SKM-1 treated with dmso at 0.1 percent for 144 hours (cell line): ENCODE measurements around the gene ITIH5.

Experiments used
- DNase-seq: peaks from one replicate; lab custom pipeline; 2025; ENCODE audit not compliant: unreplicated experiment; lab: John Stamatoyannopoulos, UW

Gene ITIH5

DNA sequence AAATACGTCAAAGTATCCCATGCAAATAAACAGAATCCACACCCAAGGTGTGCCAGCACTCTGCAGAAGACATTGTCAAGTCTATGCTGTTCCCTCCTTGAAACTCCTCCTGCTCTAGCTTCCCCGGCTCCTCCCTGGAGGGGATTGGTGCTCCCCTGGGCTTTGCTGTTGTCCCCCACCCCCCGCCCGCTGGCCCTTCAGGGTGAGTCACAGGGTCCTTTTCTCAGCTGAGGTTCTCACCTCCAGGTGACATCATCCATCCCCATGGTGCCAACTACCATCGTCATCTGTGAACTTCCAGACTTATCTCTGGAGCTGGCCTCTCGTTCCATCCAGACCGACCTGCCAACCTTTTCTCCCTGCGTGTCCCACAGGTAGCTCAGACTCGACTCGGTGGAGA, 77.0 kb downstream of the ITIH5 start:
- DNase-seq = no peak

GRCh38 chr10:7587865-7588188, 78.9 kb downstream of the ITIH5 start:
- no peak for DNase-seq

- DNase-seq = no peak
Observed at GRCh38 chr10:7587168-7587864, 79.5 kb downstream of the ITIH5 start.

DNA sequence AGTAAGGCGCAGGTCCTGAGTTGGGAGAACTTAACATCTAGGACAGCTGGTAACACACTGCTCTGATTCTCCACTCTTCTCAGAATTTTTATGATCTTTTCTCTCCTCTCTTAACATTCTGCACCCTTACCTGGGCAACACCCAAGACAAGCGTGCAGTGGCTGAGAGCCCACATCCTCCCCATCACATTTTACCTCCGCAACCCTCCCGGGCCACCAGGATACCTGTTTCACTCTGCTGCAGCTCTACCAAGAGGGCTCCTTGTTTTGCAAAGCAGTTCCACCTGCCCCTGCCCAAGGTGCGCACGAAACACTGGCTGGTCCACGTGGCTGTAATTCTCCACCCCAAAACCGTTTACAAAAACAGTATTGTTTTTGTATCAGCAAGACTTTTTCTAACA, 81.5 kb downstream of the ITIH5 start:
- DNase-seq = no peak

- no peak for DNase-seq
Observed at GRCh38 chr10:7583626-7584025, 83.1 kb downstream of the ITIH5 start.

GRCh38 chr10:7580520-7580919, 86.2 kb downstream of the ITIH5 start:
- no peak for DNase-seq

DNA sequence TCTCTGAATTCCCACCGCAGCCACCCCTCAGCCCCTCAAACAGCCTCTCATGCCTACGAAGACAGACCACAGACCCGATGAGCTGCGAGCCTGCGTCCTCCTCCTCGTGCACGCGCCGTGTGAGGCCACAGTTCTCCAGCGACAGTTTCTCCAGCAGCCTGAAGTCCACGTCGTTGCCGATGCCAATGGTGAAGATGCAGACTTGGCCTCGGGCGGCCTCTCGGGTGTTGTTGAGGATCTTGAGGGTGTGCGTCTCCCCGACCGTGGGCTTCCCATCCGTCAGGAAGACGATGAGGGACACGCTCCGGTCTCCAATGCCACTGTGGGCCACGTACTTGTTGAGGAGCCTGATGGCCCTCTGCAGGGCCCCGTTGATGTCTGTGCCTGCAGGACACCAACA, 87.1 kb downstream of the ITIH5 start:
- DNase-seq = no peak

DNA sequence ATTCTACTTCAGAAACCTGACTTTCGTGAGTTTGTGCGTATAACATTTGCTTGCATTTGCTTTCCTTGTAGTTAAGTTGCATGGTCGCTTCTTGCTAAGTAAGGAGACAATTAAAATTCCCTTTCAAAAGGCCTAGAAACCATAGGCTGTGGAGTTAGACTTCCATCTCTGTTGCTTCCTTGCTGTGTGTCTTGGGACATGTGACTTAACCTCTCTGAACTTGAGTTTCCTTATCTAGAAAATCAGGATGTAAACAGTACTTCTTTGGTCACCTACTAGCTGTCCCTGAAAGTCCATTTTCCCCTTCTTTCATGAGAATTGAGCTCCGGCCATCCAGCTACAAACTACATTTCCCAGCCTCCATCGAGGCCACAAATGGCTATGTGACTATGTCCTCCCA, 89.2 kb downstream of the ITIH5 start:
- no peak for DNase-seq

DNA sequence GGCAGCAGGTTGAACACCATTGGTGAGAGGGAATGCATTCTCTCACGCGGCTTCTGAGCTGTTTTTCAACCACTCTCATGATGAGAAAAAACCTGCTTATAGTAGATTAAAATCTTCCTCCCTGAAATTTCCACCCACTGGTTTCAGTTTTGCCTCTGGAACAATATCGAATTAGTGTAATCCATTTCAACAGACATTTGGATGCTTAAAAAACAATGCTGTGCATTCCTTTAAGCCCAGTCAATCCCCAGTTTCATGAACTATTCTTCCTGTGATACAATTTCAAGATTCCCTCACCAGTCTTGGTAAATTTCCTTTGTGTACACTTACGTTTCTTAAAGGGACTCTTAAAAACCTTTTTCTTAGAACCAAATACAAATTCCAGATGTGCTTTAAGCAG, 89.6 kb downstream of the ITIH5 start:
- DNase-seq = no peak

DNA sequence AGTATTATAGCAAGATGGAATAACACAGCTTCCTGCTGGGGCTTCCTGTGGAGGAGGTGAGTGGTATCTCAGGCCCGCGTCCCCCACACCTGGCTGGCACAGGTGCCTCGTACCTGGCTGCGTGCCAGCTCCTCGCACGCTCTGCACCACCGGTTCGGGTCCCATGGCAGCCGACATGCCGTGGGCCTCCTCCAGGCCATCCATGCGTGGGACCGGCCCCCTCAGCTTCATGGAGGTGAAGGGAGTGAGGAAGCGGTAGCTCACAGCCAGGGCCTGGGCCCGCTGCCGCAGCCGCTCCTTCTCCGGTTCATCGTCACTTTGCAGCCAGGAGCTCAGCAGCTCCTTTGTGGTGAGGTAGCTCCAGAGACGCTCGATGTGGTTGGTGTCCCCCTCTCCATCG, 90.4 kb downstream of the ITIH5 start:
- no peak for DNase-seq

- DNase-seq = peak; percentile 1
Observed at GRCh38 chr10:7572391-7572790, 94.4 kb downstream of the ITIH5 start.

GRCh38 chr10:7571981-7572380, 94.8 kb downstream of the ITIH5 start:
- no peak for DNase-seq

DNA sequence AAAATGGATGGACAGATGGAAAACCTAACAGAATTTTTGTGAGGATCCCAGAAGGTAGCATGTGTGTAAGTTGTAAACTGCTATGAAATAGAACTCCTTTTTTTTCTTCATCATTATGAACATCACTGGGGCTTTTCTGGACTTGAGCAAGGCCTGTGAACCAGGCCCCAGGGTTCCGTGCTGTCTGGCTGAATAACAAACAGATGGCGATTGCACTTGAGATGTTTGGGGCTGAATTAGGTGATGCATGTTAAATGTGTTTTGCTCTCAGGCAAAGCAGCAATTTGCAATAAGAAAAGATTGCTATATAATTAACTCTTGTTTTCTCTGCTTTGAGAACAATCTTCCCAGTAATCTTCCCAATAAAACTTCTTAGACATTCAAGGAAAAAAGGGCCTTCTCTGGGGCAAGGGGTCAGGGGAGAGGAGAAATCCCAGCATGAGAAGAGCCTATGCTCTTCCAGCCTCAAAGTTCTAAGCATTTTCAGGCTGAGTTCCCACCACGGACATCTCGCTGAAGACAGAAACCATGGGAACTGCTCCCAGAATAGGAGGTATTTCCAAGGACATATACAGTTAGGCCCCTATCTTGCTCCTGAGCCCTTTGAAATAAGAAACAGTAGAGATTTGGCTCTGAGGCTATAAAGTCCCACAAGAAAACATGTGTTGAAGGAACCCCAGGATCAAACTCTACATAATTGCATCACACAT, 98.7 kb downstream of the ITIH5 start:
- DNase-seq = no peak

DNA sequence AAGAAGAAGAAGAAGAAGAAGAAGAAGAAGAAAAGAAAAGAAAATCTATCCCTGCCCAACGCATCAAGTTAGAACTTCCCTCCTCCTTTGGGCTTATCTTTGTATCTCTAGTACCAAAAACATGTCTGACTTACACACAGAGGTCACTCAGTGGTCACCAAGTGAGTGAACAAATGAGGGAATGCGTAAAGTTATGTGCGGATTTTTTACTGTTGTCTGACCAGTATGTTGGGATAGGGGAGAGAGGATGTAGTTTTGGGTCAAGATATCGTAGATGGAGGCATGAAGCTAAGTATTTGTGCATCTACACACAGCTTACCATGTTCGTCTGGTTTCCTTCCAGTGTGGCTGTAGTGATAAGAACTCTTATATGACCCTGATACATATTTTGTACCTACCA, 99.9 kb downstream of the ITIH5 start:
- no peak for DNase-seq

DNA sequence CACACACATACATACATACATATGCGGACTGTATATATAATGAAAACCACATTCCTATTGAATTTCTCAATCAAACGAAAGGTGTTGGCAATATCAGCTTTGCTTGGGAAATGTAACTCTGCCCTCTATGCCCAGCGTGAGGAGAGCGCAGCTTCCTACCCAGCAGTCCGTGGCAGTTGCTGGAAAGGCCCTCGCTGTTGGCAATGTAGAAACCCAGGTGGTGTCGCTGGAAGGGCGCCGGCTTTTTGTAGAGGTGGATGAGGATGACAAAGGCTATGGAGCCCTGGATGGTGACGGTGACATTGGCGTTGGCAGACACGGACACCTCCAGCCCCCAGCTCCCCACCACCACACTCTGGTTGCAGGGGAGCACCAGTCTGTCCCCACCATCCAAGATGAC, 100.9 kb downstream of the ITIH5 start:
- no peak for DNase-seq

DNA sequence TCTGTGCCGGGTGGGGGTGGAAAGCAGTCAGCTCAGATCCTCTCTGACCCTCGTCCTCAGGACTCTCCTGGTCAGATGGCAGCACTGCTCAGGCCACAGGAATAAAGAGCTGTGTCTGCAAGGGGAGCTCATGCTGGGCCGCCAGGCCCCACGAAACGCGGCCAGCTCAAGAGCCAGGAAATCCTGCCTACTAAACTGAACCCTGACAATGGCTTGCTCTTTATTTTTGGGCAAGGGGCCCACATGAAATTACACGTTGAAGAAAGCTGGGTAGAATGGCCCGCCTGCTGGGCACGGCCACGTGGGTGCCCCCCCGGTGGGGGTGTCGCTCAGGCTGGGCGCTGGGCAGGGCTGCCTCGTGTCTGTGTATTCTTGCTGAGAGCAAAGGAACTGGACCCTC, 103.0 kb downstream of the ITIH5 start:
- DNase-seq = no peak

GRCh38 chr10:7563368-7563767, 103.4 kb downstream of the ITIH5 start:
- no peak for DNase-seq

GRCh38 chr10:7561985-7562384, 104.8 kb downstream of the ITIH5 start:
- DNase-seq = no peak

DNA sequence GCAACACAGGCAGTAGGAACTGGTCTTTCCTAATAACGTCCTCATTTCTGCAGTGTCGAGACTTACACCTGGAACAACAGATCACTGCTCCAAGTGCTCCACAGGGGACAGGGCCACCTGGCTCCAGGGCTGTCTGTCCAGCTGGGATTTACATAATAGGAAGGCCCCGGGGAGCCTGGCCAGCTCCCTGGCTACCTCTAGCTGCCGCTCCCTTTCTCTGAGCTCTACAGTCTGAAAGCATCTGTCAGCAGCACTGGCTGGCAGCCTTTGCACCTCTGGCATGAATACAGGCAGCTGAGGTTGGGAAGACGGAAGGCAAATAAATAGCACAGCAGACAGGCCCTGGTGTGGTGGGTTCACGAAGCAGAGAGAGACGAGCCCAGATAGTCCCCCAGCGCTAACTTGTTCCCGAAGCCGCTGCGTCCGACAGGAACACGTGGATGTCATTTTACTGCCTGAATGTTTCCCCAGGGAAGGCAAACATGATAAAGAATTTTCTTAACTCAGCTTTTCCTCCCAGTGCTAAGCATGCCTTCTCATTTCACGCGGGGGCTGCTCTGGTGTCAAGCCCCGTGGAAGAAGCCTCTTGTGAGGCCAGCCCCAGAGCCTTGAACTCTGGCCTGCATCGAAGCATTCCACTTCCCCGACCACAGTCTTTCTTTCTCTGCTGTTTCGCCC, 105.4 kb downstream of the ITIH5 start:
- DNase-seq = no peak

GRCh38 chr10:7560519-7560918, 106.2 kb downstream of the ITIH5 start:
- DNase-seq = no peak

- no peak for DNase-seq
Observed at GRCh38 chr10:7559386-7559785, 107.4 kb downstream of the ITIH5 start.

GRCh38 chr10:7558036-7558435, 108.7 kb downstream of the ITIH5 start:
- no peak for DNase-seq
